GM12801 (cell line): Measurements from ENCODE around the gene MFNG.

Experiments
- TF ChIP-seq, protein P1 (sequence below): IDR thresholded peaks from one replicate; pipeline ENCODE4 v1.5.1; 2011; ENCODE audit warnings: control low read depth; ENCODE audit not compliant: insufficient read length; ENCODE audit errors: extremely low read depth

Gene MFNG

DNA sequence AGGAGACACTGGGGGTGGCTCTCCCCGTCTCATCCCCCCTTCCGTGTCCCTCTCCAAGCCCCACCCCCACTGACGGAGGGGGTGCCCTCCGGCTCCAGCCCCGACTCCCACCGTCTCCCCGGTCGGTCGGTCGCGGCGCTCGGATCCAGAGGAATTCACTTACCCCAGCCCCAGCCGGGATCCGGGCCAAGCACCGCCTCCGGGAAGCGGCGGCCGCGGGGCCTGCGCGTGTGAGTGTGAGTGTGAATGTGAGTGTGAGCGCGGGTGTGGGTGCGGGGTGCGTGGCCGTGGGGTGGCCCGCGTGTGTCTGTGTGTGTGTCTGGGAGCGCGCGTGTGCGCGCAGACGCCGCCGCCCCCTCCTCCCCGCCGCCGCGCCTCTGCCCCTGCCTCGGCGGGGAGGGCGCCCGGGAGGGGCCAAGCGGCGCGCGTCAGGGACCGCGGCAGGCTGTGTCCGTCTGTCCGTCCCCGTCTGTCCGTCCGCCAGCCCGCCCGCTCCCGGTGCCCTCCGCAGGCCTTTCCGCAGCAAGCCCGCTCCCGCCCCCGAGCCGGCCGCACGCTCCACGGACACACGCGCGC lies 59.0 kb downstream of the MFNG start, which contains the start of gene ELFN2:
Gene ELFN2, minus strand, starts transcription at position 345 of the 576 bp plus-strand sequence. CDS start 51,945 bp downstream, outside the sequence.
- TF ChIP-seq, protein P1, sequence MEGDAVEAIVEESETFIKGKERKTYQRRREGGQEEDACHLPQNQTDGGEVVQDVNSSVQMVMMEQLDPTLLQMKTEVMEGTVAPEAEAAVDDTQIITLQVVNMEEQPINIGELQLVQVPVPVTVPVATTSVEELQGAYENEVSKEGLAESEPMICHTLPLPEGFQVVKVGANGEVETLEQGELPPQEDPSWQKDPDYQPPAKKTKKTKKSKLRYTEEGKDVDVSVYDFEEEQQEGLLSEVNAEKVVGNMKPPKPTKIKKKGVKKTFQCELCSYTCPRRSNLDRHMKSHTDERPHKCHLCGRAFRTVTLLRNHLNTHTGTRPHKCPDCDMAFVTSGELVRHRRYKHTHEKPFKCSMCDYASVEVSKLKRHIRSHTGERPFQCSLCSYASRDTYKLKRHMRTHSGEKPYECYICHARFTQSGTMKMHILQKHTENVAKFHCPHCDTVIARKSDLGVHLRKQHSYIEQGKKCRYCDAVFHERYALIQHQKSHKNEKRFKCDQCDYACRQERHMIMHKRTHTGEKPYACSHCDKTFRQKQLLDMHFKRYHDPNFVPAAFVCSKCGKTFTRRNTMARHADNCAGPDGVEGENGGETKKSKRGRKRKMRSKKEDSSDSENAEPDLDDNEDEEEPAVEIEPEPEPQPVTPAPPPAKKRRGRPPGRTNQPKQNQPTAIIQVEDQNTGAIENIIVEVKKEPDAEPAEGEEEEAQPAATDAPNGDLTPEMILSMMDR: no peak

DNA sequence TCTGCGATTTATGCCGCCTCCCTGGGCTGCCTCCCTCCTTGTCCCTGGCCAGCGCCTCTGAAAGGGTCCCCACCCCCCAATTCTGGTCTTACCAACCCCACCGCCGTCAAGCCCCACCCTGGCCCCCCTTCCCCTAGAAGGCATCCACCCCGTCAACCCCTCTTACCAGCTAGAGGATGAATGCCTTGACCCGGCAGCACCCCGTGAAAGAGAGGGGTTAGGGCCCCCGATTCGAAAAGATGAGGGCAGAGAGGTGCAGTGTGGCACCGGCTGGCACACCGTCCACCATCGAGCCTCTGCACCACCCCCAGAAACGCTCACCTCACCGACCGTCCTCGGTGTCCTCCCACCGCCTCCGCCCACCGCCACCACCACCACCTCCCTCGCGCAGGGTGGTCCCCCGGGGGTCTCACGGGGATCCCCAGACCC lies 59.5 kb downstream of the MFNG start:
- TF ChIP-seq, protein P1: no peak

DNA sequence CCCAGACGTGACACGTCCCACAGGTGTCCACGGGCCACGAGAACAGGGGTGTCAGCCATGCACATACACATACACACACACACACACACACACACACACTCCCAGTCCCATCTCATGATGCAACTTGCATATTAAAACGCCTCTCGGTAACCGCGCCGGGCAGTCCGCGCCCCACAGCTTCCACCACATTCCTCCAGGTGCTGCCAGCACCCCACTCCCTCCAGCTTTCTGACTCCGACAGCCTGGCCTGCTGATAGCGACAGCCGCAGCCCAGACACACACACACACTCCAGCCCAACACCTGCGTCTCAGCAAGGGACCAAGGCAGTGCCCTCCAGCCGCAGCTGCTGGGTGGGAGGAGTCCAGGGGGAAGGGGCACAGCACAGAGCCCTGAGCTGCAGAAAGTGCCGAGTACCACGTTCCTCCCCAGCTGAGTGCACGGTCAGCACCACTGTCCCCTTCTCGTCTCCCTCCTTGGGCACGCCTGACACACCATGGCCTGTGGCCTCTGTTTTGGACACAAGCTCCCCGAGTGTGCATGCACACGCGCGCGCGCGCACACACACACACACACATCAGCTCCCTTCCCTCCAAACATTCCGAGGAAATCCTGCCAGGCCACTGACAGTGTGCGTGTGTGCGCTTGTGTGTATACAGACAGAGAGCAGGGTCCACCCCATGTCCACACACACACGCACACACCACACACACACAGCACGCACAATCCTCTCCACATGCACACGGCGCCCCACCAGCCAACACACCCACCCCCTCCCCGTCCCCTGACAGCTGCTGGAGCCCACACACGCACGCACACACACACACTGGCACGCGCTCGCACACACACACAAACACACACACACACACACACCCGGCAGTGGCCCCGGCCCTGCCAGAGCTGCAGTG lies 60.1 kb downstream of the MFNG start:
- TF ChIP-seq, protein P1: no peak

DNA sequence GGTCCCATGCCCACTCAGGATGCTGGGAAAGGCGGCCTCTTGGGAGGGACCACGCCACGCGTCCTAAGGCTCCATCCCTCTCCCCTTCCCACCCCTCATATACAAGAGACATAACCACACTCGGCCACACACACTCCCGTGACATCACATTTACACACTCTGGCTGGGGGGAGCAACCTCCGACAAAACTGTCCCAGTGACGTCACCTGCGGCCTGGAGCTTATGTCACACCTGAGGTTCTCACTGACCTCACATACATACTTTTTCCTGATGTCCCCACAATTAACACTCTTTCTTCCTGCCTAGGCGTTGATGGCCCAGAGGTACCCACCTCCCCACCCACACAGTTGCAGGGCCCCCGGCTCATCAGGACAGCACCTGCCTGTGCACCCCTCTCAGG lies 60.8 kb downstream of the MFNG start:
- TF ChIP-seq, protein P1: no peak

DNA sequence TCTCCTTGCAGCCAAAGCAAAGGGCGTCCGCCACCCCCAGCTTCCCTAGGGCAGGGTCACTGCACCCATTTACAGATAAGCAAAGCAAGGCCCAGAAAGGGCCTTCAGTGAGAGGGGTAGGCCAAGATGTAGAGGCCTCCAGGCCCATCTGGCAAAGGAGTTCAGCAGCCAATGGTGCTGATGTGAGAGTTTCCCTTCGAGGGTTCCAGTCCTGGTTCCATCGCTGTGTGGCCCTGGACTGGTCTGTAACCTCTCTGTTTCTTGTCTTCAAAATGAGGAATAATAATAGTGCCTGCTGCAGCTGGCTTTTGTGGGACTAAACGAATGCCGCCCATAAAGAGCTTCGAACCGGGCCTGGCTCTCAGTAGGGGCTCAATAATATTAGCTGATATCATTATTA lies 62.9 kb downstream of the MFNG start:
- TF ChIP-seq, protein P1: no peak

DNA sequence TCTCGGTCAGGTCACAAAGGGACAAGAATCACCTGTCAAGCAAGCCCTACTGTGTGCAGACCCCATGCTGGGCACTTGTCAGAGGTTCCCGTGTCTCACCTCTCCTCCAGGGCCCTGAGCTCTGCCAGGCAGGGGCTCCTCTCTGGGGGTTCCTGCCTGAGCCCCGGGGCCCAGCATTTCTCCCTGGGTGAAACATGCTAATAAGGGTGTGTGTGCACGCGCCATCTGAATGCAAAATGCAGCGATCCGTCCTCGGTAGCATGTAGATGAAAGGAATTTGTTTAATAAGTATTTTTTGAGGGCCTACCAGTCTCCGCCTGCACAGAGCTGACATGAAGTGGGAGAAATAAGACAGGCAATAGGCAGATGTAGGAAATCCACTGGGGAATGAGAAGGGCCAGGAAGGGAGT lies 64.7 kb downstream of the MFNG start:
- TF ChIP-seq, protein P1: no peak

DNA sequence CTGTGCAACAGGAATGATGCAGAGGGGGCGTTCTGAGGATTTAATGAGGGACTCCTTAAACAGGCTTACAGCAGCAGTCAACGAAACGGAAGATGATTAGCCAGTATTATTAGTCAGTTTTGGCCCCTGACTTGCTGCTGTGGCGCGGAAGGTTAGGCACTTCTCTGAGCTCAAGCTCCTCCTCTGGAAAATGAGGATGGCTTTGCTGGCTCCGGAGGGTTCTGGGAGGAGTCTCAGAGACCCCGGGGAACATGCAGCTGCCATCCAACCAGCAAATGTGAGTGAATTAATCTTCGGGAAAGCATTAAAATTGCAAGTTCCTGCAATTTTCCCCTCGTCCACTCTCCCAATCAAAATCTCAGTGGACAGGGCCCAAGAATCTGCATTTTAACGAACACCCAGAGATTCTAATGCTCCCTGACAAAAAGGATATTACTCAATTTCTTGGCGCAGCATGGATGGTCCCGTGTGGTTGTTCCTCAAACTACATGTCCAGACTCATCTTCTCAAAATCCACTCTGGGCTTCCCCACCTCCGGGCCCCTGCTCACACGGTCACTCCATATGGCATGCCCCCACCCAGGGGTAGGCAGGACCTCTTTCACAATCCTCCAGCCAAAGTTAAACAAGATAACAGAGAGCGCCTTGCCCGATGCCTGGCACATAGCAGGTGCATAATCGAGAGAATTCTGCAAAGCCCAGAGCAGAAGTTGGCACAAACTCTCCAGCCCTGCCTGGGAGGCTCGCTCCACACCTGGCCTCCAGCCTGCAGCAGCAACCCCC lies 65.3 kb downstream of the MFNG start:
- TF ChIP-seq, protein P1: no peak
